Choroid plexus epithelial cell (primary cell): ENCODE data around the gene CPN1.

Source experiments
- DNase-seq: peaks from one replicate; pipeline ENCODE4 v3.0.0-alpha.2; 2010; ENCODE audit warnings: low read depth
- H3K4me3 ChIP-seq: 2 replicates; pipeline ENCODE4 v1.5.1; 2011; ENCODE audit warnings: low read depth, mild to moderate bottlenecking, control low read depth, low read length, moderate library complexity
- CTCF ChIP-seq: conservative IDR thresholded peaks from 2 replicates; pipeline ENCODE4 v1.5.1; 2011; ENCODE audit warnings: low read depth, mild to moderate bottlenecking, control low read depth, inconsistent platforms, low read length, moderate library complexity

CPN1 gene

GRCh38 chr10:100007231-100008141 is 74.2 kb downstream of the CPN1 start:
- peak overlapping the region; percentile 65 for H3K4me3 ChIP-seq
- TF ChIP-seq CTCF: no peak
- peak; percentile 42 for DNase-seq

- TF ChIP-seq CTCF: no peak
- peak overlapping the region; percentile 26 for H3K4me3 ChIP-seq
- peak; percentile 95 for DNase-seq
These were observed 75.3 kb downstream of the CPN1 start for GRCh38 chr10:100006243-100006886.

GRCh38 chr10:100004805-100005510 is 76.7 kb downstream of the CPN1 start:
- DNase-seq: peak; percentile 64
- H3K4me3 ChIP-seq: no peak overlapping the region
- no peak for TF ChIP-seq CTCF

GRCh38 chr10:100000109-100000644 is 81.5 kb downstream of the CPN1 start:
- no peak for TF ChIP-seq CTCF
- H3K4me3 ChIP-seq: no peak overlapping the region
- DNase-seq: no peak

GRCh38 chr10:99999319-100000108 is 82.2 kb downstream of the CPN1 start:
- TF ChIP-seq CTCF: no peak
- H3K4me3 ChIP-seq: no peak overlapping the region
- no peak for DNase-seq

- no peak for DNase-seq
- no peak for TF ChIP-seq CTCF
- no peak overlapping the region for H3K4me3 ChIP-seq
These were observed 82.8 kb downstream of the CPN1 start for GRCh38 chr10:99998889-99999288.
